GM10266 (cell line): ENCODE measurements around the gene CCDC77.
A peak's percentile ranks its signal among the peaks of the same experiment; 100 is the strongest.

Source experiments
- DNase-seq: peaks from one replicate; pipeline ENCODE4 v3.0.0; 2012; ENCODE audit errors: extremely low spot score
- CTCF ChIP-seq: IDR thresholded peaks from 2 replicates; pipeline ENCODE4 v1.5.1; 2012; ENCODE audit warnings: mild to moderate bottlenecking, low read depth; ENCODE audit not compliant: control insufficient read depth, insufficient read depth; ENCODE audit errors: missing control alignments

Gene CCDC77

GRCh38 chr12:388012-388411 is 13.4 kb upstream of the CCDC77 start:
- no peak for TF ChIP-seq CTCF
- no peak for DNase-seq

GRCh38 chr12:388541-389141 is 12.8 kb upstream of the CCDC77 start:
- peak; percentile 46 for DNase-seq

GRCh38 chr12:389142-390096 is 12.0 kb upstream of the CCDC77 start, which contains the start of gene KDM5A:
KDM5A (minus strand) TSS chr12:389320; CDS start chr12:389091, 229 bp downstream.
- TF ChIP-seq CTCF: peak; percentile 6
- DNase-seq: peak; percentile 90

More at GRCh38 chr12:388541-389141, 12.8 kb upstream of the CCDC77 start:
- no peak for TF ChIP-seq CTCF

- no peak for TF ChIP-seq CTCF
Observed at GRCh38 chr12:400828-401227, 616 bp upstream of the CCDC77 start.

GRCh38 chr12:402029-402389 is 565 bp downstream of the CCDC77 start:
- DNase-seq: no peak
- peak; percentile 29 for TF ChIP-seq CTCF

More at GRCh38 chr12:400828-401227, 616 bp upstream of the CCDC77 start:
- DNase-seq: no peak

- TF ChIP-seq CTCF: no peak
- no peak for DNase-seq
Observed at GRCh38 chr12:414859-415258, 13.4 kb downstream of the CCDC77 start.

- TF ChIP-seq CTCF: no peak
- no peak for DNase-seq
Observed at GRCh38 chr12:418432-418831, 17.0 kb downstream of the CCDC77 start.
